ENCODE results near the gene PRR20D.
"Not testable (repeated sequence)": the region's sequence is repeated elsewhere in the genome, so short reads cannot be mapped to it uniquely, and the experiment has no call there.

GRCh38 chr13:57148106-57148505 is 12.3 kb upstream of the PRR20D start:
- TF ChIP-seq AFF4 (CRISPR knock-in tag; IDR thresholded peaks at IDR 0.05); HDAC2 (IDR thresholded peaks at IDR 0.05); CTCF (IDR thresholded peaks at IDR 0.05 in 2 of 3, conservative IDR thresholded peaks at IDR 0.05 in 1 of 3; ENCODE audit: insufficient read depth in 2 of 3, low read depth in 1 of 3, low read length in 3 of 3); ARID1B (IDR thresholded peaks at IDR 0.05); CXXC5 (CRISPR knock-in tag; IDR thresholded peaks at IDR 0.05); ATF3 (IDR thresholded peaks at IDR 0.05); ATF3 (CRISPR knock-in tag; conservative IDR thresholded peaks at IDR 0.05); ZBTB11 (CRISPR knock-in tag; IDR thresholded peaks at IDR 0.05): not testable (repeated sequence)

Measured in K562 (cell line).